Panc1 (cell line): ENCODE results near the gene UPF1.

Source experiments
- POLR2AphosphoS5 ChIP-seq: IDR thresholded peaks from 2 replicates; pipeline ENCODE4 v1.6.1; 2012; ENCODE audit warnings: mild to moderate bottlenecking, low read depth, low read length, moderate library complexity
- REST ChIP-seq, 2 experiments: IDR thresholded peaks; 2 replicates each; pipeline ENCODE4 v1.6.1; 2011 to 2012; ENCODE audit warnings: low read depth in 2 of 2, control low read depth in 1 of 2, low read length in 1 of 2, mild to moderate bottlenecking in 1 of 2, moderate library complexity in 1 of 2; ENCODE audit not compliant: insufficient read depth in 1 of 2
- SIN3A ChIP-seq: IDR thresholded peaks from 2 replicates; pipeline ENCODE4 v1.6.1; 2012; ENCODE audit warnings: low read depth, mild to moderate bottlenecking, low read length, moderate library complexity, borderline replicate concordance; ENCODE audit not compliant: insufficient read depth
- TCF7L2 ChIP-seq: IDR thresholded peaks from 2 replicates; pipeline ENCODE4 v1.6.1; 2011; ENCODE audit warnings: mild to moderate bottlenecking, low read depth, low read length, inconsistent platforms
- TF ChIP-seq, protein P1 (sequence below): fragments of 450-650 bp; IDR thresholded peaks from 2 replicates; pipeline ENCODE4 v1.5.1; 2017; ENCODE audit warnings: mild to moderate bottlenecking

GRCh38 chr19:18794692-18795091 lies 37.1 kb upstream of the UPF1 start:
- TF ChIP-seq, protein P1, sequence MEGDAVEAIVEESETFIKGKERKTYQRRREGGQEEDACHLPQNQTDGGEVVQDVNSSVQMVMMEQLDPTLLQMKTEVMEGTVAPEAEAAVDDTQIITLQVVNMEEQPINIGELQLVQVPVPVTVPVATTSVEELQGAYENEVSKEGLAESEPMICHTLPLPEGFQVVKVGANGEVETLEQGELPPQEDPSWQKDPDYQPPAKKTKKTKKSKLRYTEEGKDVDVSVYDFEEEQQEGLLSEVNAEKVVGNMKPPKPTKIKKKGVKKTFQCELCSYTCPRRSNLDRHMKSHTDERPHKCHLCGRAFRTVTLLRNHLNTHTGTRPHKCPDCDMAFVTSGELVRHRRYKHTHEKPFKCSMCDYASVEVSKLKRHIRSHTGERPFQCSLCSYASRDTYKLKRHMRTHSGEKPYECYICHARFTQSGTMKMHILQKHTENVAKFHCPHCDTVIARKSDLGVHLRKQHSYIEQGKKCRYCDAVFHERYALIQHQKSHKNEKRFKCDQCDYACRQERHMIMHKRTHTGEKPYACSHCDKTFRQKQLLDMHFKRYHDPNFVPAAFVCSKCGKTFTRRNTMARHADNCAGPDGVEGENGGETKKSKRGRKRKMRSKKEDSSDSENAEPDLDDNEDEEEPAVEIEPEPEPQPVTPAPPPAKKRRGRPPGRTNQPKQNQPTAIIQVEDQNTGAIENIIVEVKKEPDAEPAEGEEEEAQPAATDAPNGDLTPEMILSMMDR = no peak
- TF ChIP-seq REST (IDR thresholded peaks at IDR 0.05; ENCODE audit: insufficient read depth in 1 of 2, low read depth in 2 of 2, low read length in 1 of 2) (no peak), POLR2AphosphoS5 (no peak), SIN3A (no peak), TCF7L2 (no peak)
